Colonic mucosa (tissue), 4 donors: ENCODE data around the gene CALHM4. TPM values are rescaled to one million over a fixed set of nuclear protein-coding genes. Genes with fewer than 3 reads are reported as not detected.

Experiments
- DNase-seq: peaks from one replicate; pipeline ENCODE4 v3.0.0-alpha.2; 2020
- H3K27ac ChIP-seq: fragments of 200-600 bp; one replicate; pipeline ENCODE4 v1.8.0; 2021
- H3K27me3 ChIP-seq: fragments of 200-600 bp; one replicate; pipeline ENCODE4 v1.8.0; 2021
- H3K36me3 ChIP-seq: fragments of 200-600 bp; one replicate; pipeline ENCODE4 v1.8.0; 2021
- H3K4me1 ChIP-seq: fragments of 200-600 bp; one replicate; pipeline ENCODE4 v1.8.0; 2021; ENCODE audit warnings: mild to moderate bottlenecking
- H3K4me3 ChIP-seq: fragments of 200-600 bp; one replicate; pipeline ENCODE4 v1.8.0; 2021
- H3K9ac ChIP-seq, 2 donors: one replicate each; pipeline ENCODE4 v1.7.0; 2013; ENCODE audit warnings: control low read depth in 2 of 2, low read depth in 2 of 2, low read length in 2 of 2
- H3K9me3 ChIP-seq: fragments of 200-600 bp; one replicate; pipeline ENCODE4 v1.8.0; 2021
- CTCF ChIP-seq: fragments of 200-600 bp; IDR thresholded peaks from one replicate; pipeline ENCODE4 v1.8.0; 2022; ENCODE audit warnings: antibody characterized with exemption, mild to moderate bottlenecking
- intact Hi-C: fragments of 100-400 bp; cut with DNase I; formaldehyde crosslinking; loops from one replicate; pipeline ENCODE4 v1.14.1; 2022
- total RNA-seq, 2 donors: library from RNA; stranded (reverse); fragmentation: NEBNext Ultra II Directional in 1 of 2; extraction: Animal tissue kit (Norgen Biotek cat#: 25700) in 1 of 2; gene quantifications; one replicate each; pipeline ENCODE4 v1.2.1, GENCODE V29; 2021
- donor health status: healthy.
- donor health status: DM: no; HTN: no; CAD: no.
- donor health status: DM: no; HTN: no; CAD: no.

The CALHM4 gene
- total RNA-seq, 2 donors from 2014 or later: not detected

DNA sequence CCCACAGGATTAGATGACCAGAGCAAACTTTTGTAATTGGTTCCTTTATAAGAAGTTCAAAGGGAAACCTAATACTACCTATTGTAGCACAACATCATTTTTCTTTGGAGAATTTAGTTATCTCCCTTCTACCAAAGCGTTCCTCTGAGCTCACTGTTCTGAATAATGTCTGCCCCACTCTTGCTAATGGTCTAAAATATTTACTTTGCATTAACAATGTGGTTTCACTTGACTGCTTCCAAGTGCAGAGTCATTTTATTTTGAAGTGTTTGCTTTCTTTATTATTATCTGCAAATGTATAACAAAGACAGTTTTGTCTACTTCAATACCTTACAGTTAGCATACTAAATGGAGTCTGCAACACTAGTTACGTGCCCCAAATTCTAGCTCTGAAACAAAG, 23.1 kb upstream of the CALHM4 start:
- Histone ChIP-seq H3K9me3 (no peaks in the 10 kb centered on the region), H3K4me3 (no peak overlapping the region), H3K36me3 (no peaks in the 10 kb centered on the region), H3K4me1 (no peaks in the 10 kb centered on the region), H3K27ac (no peak overlapping the region), H3K27me3 (no peaks in the 10 kb centered on the region), H3K9ac (no peak overlapping the region)
- intact Hi-C loops: loop anchor here (5.0 kb wide), 2 partner anchors 243 to 263 kb away; no protein-coding TSS in a partner anchor
- no peak for DNase-seq
- TF ChIP-seq CTCF: no peak

GRCh38 chr6:116531675-116532570, 21.6 kb upstream of the CALHM4 start:
- no peaks in the 10 kb centered on the region for H3K9me3 ChIP-seq
- no peak overlapping the region for H3K4me3 ChIP-seq
- no peaks in the 10 kb centered on the region for H3K4me1 ChIP-seq
- no peak overlapping the region for H3K27ac ChIP-seq
- no peak overlapping the region for H3K9ac ChIP-seq
- no peaks in the 10 kb centered on the region for H3K27me3 ChIP-seq
- no peaks in the 10 kb centered on the region for H3K36me3 ChIP-seq
- peak; percentile 72 for TF ChIP-seq CTCF
- intact Hi-C loops: loop anchor here (5.0 kb wide), 2 partner anchors 245 to 265 kb away; no protein-coding TSS in a partner anchor
- peak; percentile 64 for DNase-seq

DNA sequence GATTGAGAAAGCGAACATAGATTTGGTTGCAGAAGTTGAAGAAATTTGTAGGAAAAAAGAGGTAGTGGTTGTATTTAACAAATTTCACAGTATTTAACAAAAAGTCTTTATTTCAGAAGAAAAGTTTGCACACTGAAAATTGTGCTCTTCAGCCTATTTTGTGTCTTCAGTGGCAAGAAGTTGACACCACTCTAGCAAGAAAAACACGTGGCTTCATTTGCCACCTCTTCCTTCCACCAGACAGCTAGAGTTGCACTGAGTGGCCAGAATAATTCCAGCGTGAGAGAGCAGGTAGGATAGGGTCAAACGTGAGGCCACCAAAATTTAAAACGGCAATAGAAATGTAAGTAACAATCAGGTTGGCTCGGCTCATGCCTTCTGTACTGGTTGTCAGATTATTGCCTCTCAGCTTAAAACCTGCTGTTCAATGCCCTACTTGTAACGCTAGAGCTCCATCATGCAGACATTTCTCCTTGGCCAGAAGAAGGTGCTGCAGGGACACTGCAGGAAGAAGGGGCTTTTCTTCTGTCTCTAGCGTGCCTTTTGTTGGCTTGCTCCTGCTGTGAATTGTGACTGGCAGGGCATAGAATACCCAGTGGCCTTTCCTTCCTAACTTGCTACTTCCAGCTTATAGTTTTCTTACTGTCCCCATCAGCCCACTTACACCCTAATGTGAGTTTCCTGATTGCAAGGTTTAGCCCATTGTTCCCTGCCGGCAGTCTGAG, 20.2 kb upstream of the CALHM4 start:
- DNase-seq: no peak
- Histone ChIP-seq H3K27ac (no peak overlapping the region), H3K9me3 (no peaks in the 10 kb centered on the region), H3K4me3 (no peak overlapping the region), H3K27me3 (no peaks in the 10 kb centered on the region), H3K4me1 (no peaks in the 10 kb centered on the region), H3K36me3 (no peaks in the 10 kb centered on the region), H3K9ac (no peak overlapping the region)
- intact Hi-C loops: loop anchor here (5.0 kb wide), 2 partner anchors 246 to 266 kb away; no protein-coding TSS in a partner anchor
- no peak for TF ChIP-seq CTCF

DNA sequence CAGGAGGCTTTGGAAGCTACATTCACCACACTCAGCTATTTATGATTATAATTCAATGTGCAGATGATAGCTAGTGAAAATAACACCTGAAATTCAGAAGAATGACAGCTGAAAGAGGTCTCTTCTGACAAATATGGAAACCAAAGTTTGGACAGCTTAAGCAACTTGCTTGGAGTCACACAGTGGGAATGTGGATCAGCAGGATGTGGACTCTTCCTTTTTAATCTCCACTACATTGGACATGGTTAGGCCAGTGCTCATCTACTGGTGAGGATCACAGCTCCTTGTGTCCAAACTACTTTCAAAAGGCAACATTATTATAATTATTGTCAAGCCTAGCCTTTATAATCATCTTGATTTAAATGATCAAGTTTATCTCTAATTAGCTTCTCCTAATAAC, 18.4 kb upstream of the CALHM4 start:
- intact Hi-C loops: no loop called here
- H3K4me3 ChIP-seq: no peak overlapping the region
- no peak for TF ChIP-seq CTCF
- no peak overlapping the region for H3K9ac ChIP-seq
- no peak for DNase-seq
- H3K9me3 ChIP-seq: no peaks in the 10 kb centered on the region
- H3K27ac ChIP-seq: no peak overlapping the region
- H3K27me3 ChIP-seq: no peaks in the 10 kb centered on the region
- H3K36me3 ChIP-seq: no peaks in the 10 kb centered on the region
- H3K4me1 ChIP-seq: no peaks in the 10 kb centered on the region

DNA sequence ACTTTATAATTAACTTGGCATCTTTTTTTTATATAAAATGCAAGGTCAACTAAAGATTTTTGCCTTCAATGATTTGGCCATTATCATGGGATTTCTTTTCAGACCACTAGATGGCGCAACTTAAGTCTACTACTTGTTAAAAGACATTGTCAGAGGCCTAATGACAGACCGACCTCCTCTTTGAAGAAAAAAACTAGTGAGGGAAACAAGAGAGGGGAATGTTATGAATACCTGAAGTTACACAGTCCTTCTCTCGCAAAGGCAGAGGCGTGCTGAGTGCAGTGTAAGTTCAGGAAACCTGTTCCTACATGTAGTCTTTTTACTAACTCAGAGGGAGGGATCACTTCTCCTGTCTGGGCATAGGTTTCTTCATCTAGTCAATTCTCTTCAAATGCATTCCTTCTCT, 17.3 kb upstream of the CALHM4 start:
- H3K27ac ChIP-seq: no peak overlapping the region
- H3K9me3 ChIP-seq: no peaks in the 10 kb centered on the region
- intact Hi-C loops: no loop called here
- no peak overlapping the region for H3K4me3 ChIP-seq
- peak; percentile 64 for TF ChIP-seq CTCF
- H3K9ac ChIP-seq: no peak overlapping the region
- H3K27me3 ChIP-seq: no peaks in the 10 kb centered on the region
- no peaks in the 10 kb centered on the region for H3K36me3 ChIP-seq
- H3K4me1 ChIP-seq: no peaks in the 10 kb centered on the region
- peak; percentile 27 for DNase-seq
